ENCODE data around the gene ZNF641. TPM values are rescaled to one million over a fixed set of nuclear protein-coding genes. Genes with fewer than 3 reads are reported as not detected.

ZNF641 gene
- total RNA-seq, result 10 to 100 TPM; 11.9 to 13.4 TPM

DNA sequence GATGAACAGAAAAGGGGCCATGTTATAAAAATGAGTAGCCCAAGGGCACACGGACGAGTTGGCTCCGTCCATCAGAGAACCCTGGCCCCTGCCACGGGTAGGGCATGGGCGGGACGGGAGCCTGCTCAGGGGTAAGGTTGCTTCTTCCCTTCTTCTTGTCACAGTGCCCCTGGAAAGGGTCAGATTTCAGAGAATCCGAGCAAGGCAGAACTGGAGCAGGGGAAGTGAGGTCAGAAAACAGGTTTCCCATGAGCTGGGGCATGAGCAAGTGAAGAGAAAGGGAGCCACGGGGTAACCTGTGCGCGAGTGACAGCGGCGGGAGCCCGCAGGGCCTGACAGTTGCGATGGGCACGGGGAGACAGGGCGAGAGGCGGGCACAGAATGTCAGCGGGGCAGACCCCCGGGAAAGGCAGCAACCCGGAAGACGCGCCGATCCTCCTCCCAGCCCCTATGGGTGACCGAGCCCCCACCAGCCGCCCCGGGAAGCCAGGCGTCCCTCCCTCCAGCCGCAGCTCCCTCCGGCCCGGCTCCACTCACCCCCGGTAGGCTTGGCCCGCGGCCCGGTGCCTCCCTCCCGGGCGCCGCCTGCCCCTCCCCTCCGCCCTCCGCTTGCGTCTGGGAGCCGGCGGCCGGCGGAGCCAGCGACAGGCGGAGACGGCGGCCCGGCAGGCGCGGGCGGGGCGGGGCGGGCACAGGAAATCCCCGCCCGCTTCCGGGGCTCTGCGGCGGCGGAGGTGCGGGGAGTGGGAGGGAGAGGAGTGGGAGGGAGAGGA lies at the start of gene ZNF641:
Gene ZNF641, minus strand, starts transcription at position 671 of the 773 bp plus-strand sequence. CDS start 2,829 bp downstream, outside the sequence.
- H3K27me3 Mint-ChIP-seq (ENCODE audit: low read depth), result no peaks in the 10 kb centered on the region
- DNase-seq, result peak; percentile 82 to 86
- H3K4me3 Mint-ChIP-seq, result peak within 1 kb of the TSS; percentile 92 to 97
- H3K9me3 Mint-ChIP-seq, result no peaks in the 10 kb centered on the region
- peak within 1 kb of the TSS; percentile 84 for H3K27ac Mint-ChIP-seq
- ATAC-seq (replicated peaks in 1 of 2), result peak; percentile 93 to 95
- peaks cover 20% of the 10 kb centered on the region for H3K4me1 Mint-ChIP-seq (ENCODE audit: low read depth)
- peaks cover 4 to 10% of the 10 kb centered on the region in 2 donors for H3K36me3 Mint-ChIP-seq (ENCODE audit: insufficient read depth in 2 of 2)

DNA sequence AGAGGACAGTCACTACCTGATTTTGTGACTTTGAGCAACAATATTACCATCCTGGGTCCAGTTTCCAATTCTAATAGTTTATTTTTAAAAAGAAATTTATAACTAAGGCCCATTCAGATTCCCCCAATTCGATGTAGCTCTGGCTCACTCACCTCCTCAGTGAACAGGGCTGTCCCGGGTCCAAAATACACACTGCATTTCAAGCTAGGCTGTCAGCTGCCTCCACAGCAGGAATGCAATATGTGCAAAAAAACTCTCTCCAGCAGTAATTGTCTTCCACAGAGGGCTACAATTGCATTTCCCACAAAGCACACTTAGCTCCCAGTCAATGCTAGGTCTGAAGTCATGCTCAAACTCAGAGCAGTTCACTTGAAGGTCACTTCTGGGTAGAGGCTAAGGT lies 39.3 kb upstream of the ZNF641 start:
- Mint-ChIP-seq H3K9me3 (peaks cover 2% of the 10 kb centered on the region in 2 donors), H3K27me3 (ENCODE audit: low read depth) (peaks cover 10% of the 10 kb centered on the region), H3K27ac (no peak overlapping the region), H3K4me1 (ENCODE audit: low read depth) (no peaks in the 10 kb centered on the region), H3K4me3 (no peak overlapping the region), H3K36me3 (ENCODE audit: insufficient read depth in 2 of 2) (no peaks in the 10 kb centered on the region)
- no peak for ATAC-seq (replicated peaks in 1 of 2)
- DNase-seq, result no peak

DNA sequence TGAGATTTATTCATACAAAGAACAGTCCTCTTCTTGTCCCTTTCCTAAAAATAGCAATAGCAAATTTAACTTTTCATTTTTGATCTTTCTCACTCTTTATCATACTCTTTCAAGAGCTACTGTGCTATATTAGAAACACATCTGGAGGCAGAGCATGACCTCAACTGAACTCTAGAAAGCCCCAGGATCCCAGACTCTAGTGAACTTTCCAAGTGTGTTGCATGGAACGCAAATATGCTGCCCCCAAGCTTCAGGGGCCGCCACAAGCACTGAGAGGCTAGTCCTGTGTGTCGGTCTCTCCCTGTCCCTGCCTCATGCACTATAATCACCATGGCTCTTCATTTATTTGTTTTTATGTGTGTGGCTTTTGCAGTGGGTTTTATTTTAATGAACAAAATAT lies 38.7 kb upstream of the ZNF641 start:
- H3K36me3 Mint-ChIP-seq (ENCODE audit: insufficient read depth in 2 of 2), result no peaks in the 10 kb centered on the region
- H3K4me1 Mint-ChIP-seq (ENCODE audit: low read depth), result no peaks in the 10 kb centered on the region
- no peak overlapping the region for H3K27ac Mint-ChIP-seq
- H3K4me3 Mint-ChIP-seq, result no peak overlapping the region
- ATAC-seq (replicated peaks in 1 of 2) (no peak), DNase-seq (no peak)
- H3K27me3 Mint-ChIP-seq (ENCODE audit: low read depth), result peaks cover 8% of the 10 kb centered on the region
- H3K9me3 Mint-ChIP-seq, result peaks cover 2% of the 10 kb centered on the region in 2 donors

DNA sequence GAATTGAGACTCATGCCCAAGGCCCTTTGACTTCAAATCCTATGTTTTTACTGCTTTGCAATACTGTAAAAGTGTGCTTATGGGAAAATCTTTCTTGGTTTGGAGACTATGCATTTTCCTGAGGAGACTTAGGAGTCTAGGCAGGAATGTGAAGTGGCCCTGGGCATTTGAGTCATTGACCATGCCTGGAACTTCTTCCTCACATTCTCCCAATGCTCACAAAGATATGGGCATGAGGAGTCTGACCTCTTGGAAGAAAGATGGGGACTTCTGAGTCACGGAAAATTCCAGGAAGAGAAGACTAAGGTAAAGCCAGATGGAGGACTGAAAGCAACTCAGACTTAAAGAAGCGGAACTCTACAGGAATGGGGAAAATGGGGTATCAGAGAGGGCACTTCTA lies 38.2 kb upstream of the ZNF641 start:
- ATAC-seq (replicated peaks in 1 of 2), result no peak
- no peak overlapping the region for H3K4me3 Mint-ChIP-seq
- peaks cover 2% of the 10 kb centered on the region in 2 donors for H3K9me3 Mint-ChIP-seq
- peaks cover 8% of the 10 kb centered on the region for H3K27me3 Mint-ChIP-seq (ENCODE audit: low read depth)
- H3K36me3 Mint-ChIP-seq (ENCODE audit: insufficient read depth in 2 of 2), result no peaks in the 10 kb centered on the region
- H3K27ac Mint-ChIP-seq, result no peak overlapping the region
- no peaks in the 10 kb centered on the region for H3K4me1 Mint-ChIP-seq (ENCODE audit: low read depth)
- DNase-seq, result no peak

DNA sequence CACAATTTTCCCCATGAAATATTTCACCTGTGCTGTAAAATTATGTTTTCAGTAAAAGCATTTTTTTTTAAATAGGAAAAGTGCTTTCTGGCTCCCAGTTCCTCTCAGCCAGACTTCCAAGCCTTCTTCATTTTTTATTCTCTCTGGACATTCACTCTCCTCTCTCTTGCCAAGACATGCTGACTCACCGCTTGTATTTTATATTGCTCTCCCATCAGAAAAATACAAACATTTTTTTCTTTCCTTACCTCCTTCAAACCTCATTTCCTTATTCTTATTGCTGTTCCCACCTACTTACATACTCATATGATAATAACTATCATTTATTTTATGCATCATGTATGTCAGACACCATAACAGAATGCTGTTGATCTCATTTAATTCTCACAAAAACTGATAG lies 37.7 kb upstream of the ZNF641 start:
- no peaks in the 10 kb centered on the region for H3K4me1 Mint-ChIP-seq (ENCODE audit: low read depth)
- no peak for DNase-seq
- no peak for ATAC-seq (replicated peaks in 1 of 2)
- H3K4me3 Mint-ChIP-seq, result no peak overlapping the region
- H3K27me3 Mint-ChIP-seq (ENCODE audit: low read depth), result peaks cover 8% of the 10 kb centered on the region
- no peaks in the 10 kb centered on the region for H3K36me3 Mint-ChIP-seq (ENCODE audit: insufficient read depth in 2 of 2)
- H3K9me3 Mint-ChIP-seq, result peaks cover 2% of the 10 kb centered on the region in 2 donors
- no peak overlapping the region for H3K27ac Mint-ChIP-seq

DNA sequence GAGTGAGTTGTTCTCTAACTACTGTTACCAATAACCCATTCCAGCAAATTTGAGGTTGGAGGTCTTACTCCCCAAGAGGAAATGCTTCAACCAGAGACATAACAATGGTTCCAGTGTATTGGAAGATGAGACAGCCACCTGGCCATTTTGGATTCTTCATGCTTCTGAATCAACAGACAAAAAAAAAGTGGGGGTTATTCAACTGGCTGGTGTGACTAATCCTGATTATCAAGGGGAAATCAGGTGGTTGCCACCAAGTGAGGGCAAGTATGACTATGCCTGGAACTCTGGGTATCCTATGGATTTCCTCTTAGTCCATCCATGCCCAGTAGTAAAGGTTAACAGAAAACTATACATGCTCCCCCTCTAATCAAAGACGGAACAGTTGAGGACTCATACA lies 29.9 kb upstream of the ZNF641 start:
- H3K4me1 Mint-ChIP-seq (ENCODE audit: low read depth), result no peaks in the 10 kb centered on the region
- H3K27me3 Mint-ChIP-seq (ENCODE audit: low read depth), result peaks cover 8% of the 10 kb centered on the region
- no peak overlapping the region for H3K27ac Mint-ChIP-seq
- no peak for ATAC-seq (replicated peaks in 1 of 2)
- DNase-seq, result no peak
- no peak overlapping the region for H3K4me3 Mint-ChIP-seq
- H3K36me3 Mint-ChIP-seq (ENCODE audit: insufficient read depth in 2 of 2), result no peaks in the 10 kb centered on the region
- peaks cover 0 to 2% of the 10 kb centered on the region in 2 donors for H3K9me3 Mint-ChIP-seq

DNA sequence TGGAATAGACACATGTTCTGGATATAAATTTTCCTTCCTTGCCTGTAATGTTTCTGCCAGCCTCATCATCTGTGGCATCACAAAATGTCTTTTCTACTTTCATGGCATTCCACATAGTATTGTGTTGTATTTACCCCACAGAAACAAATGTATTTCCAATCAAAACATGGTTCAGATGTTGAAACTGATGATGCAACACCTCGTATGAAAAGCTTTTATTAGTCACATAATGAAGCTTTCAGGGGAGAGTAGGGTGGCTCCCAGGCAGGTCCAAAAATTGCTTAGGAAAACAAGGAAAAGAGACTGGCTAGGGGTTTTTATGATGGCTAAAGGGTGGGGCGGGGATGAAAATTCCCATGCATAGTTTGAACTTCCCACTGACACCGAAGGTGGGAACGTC lies 29.1 kb upstream of the ZNF641 start:
- H3K27ac Mint-ChIP-seq, result no peak overlapping the region
- no peaks in the 10 kb centered on the region for H3K4me1 Mint-ChIP-seq (ENCODE audit: low read depth)
- peaks cover 0 to 2% of the 10 kb centered on the region in 2 donors for H3K9me3 Mint-ChIP-seq
- no peaks in the 10 kb centered on the region for H3K36me3 Mint-ChIP-seq (ENCODE audit: insufficient read depth in 2 of 2)
- H3K27me3 Mint-ChIP-seq (ENCODE audit: low read depth), result peaks cover under 1% of the 10 kb centered on the region
- no peak overlapping the region for H3K4me3 Mint-ChIP-seq
- DNase-seq (no peak), ATAC-seq (replicated peaks in 1 of 2) (no peak)

DNA sequence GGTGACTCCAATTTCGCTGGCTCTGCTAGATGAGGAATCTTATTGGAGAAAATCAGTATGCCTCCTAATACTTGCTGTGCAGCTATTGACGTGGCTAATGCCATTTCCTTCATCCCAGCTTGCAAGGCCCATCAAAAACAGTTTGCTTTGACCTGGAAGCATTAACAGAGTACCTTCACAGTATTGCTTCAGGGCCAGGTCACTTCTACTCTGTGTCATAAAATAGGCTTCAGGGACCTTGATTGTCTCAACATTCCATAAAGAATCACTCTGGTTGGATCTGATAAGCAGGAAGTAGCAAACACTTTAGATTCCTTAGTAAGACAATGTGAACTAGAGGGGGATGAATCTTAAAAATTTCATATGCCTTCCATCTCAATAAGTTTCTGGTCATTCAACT lies 26.9 kb upstream of the ZNF641 start:
- H3K27me3 Mint-ChIP-seq (ENCODE audit: low read depth), result peaks cover 4% of the 10 kb centered on the region
- H3K36me3 Mint-ChIP-seq (ENCODE audit: insufficient read depth in 2 of 2), result no peaks in the 10 kb centered on the region
- DNase-seq (no peak), ATAC-seq (replicated peaks in 1 of 2) (no peak)
- H3K27ac Mint-ChIP-seq, result no peak overlapping the region
- H3K4me1 Mint-ChIP-seq (ENCODE audit: low read depth), result no peaks in the 10 kb centered on the region
- H3K9me3 Mint-ChIP-seq, result peaks cover 0 to 2% of the 10 kb centered on the region in 2 donors
- H3K4me3 Mint-ChIP-seq, result no peak overlapping the region

DNA sequence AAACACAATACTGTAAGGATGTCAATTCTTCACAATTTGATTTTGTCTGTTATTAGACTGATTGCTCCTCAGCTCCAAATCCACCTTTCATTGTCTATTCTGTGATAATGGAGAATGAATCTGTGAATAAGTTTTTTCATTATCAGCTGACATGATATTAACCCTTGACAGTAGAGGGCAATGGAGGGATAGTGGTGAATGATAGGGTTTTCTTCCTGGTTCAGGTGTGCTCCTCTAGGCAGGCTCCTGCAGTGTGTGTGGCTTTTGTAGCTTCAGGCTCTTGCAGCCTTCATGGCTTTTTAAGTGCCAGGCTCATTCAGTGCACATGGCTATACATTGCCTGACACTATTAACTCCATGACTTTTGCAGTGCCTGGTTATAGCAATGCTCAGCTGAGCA lies 23.4 kb upstream of the ZNF641 start:
- Mint-ChIP-seq H3K4me3 (no peak overlapping the region), H3K27me3 (ENCODE audit: low read depth) (peaks cover 4% of the 10 kb centered on the region), H3K36me3 (ENCODE audit: insufficient read depth in 2 of 2) (no peaks in the 10 kb centered on the region), H3K9me3 (no peaks in the 10 kb centered on the region), H3K4me1 (ENCODE audit: low read depth) (no peaks in the 10 kb centered on the region), H3K27ac (no peak overlapping the region)
- no peak for DNase-seq
- ATAC-seq (replicated peaks in 1 of 2), result no peak

DNA sequence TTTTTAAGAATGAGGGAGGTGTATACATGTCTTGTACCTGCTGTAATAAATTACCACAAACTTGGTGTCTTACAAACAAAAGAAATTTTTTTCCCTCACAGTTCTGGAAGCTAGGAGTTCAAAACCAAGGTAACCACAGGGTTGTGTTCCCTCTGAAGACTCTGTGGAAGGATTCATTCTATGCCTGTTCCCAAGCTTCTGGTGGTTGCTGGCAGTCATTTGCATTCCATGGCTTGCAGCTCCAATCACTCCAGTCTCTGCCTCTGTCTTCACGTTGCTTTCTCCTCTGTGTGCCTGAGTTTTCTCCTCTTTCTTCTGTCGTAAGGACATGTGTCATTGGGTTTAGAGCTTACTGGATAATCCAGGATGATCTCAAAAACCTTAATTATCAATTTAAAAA lies 15.4 kb upstream of the ZNF641 start:
- no peaks in the 10 kb centered on the region for H3K27me3 Mint-ChIP-seq (ENCODE audit: low read depth)
- no peak overlapping the region for H3K27ac Mint-ChIP-seq
- ATAC-seq (replicated peaks in 1 of 2), result no peak
- no peaks in the 10 kb centered on the region for H3K36me3 Mint-ChIP-seq (ENCODE audit: insufficient read depth in 2 of 2)
- H3K4me1 Mint-ChIP-seq (ENCODE audit: low read depth), result peaks cover 10% of the 10 kb centered on the region
- no peak for DNase-seq
- H3K9me3 Mint-ChIP-seq, result no peaks in the 10 kb centered on the region
- no peak overlapping the region for H3K4me3 Mint-ChIP-seq

DNA sequence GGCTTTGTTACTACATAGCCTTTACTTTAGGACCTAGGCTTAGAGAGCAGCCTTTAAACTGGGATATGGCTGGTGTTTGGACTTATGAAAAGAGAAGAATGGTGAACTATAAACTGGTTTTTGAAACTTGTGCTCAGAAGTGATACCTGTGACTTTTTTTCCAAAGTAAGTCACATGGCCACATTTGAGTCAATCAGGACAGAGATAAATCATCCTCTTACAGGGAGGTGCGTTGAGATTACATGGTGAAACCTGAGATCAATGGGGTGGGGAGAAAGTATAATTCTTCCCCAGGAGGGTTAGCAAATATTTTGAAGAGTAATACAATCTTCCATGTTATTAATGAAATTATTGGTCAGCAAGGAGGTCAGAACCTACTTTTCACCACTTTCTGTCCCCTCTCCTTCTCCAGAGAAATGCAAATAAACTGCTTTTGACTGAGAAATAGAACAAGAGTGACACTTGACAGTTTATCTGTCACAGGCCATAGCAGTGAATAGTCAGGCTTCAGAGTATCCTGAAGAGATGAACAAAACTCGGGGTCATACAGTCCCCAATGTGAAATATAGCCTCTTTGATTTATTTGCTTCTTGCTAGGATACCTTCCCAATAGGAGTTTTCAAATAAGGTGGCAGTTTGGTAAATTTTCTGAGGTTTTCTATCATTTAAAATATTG lies 11.1 kb upstream of the ZNF641 start:
- Mint-ChIP-seq H3K9me3 (peaks cover 0 to 1% of the 10 kb centered on the region in 2 donors), H3K27ac (no peak overlapping the region), H3K4me1 (ENCODE audit: low read depth) (peaks cover 11% of the 10 kb centered on the region), H3K27me3 (ENCODE audit: low read depth) (no peaks in the 10 kb centered on the region), H3K36me3 (ENCODE audit: insufficient read depth in 2 of 2) (no peaks in the 10 kb centered on the region), H3K4me3 (peak overlapping the region in 1 of 2 donors; percentile 2)
- ATAC-seq (replicated peaks in 1 of 2), result peak; percentile 62 to 79
- no peak for DNase-seq

DNA sequence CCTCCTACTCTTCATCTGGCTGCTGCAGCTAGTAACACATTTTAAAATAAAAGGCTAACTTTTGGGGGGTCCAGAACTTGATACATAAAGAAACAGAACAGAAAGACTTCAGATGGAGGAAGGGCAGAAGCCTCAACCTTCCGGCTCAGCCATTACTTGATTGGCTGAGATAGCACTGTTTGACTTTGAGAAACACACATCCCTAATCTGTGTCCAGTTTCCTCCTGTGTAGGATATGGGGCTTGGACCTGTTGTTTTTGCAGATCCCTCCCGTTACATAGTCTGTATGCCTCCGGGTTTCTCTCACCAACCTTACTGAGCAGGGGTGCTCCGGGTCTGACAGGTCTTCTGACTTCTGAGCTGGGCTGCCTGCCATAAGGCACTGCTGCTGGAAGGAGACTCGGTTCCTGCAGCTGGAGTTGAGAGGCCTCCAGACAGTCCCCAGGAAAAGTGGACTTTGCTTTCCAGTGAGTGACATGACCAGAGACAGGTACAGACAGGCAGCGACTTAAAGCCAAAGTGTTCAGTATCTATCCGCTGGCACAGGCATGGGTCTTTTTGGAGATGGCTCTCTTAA lies 8.3 kb upstream of the ZNF641 start:
- no peak overlapping the region for H3K4me3 Mint-ChIP-seq
- peaks cover 11% of the 10 kb centered on the region for H3K4me1 Mint-ChIP-seq (ENCODE audit: low read depth)
- no peaks in the 10 kb centered on the region for H3K36me3 Mint-ChIP-seq (ENCODE audit: insufficient read depth in 2 of 2)
- DNase-seq, result no peak
- H3K9me3 Mint-ChIP-seq, result peaks cover 0 to 1% of the 10 kb centered on the region in 2 donors
- ATAC-seq (replicated peaks in 1 of 2), result no peak
- no peaks in the 10 kb centered on the region for H3K27me3 Mint-ChIP-seq (ENCODE audit: low read depth)
- no peak overlapping the region for H3K27ac Mint-ChIP-seq

DNA sequence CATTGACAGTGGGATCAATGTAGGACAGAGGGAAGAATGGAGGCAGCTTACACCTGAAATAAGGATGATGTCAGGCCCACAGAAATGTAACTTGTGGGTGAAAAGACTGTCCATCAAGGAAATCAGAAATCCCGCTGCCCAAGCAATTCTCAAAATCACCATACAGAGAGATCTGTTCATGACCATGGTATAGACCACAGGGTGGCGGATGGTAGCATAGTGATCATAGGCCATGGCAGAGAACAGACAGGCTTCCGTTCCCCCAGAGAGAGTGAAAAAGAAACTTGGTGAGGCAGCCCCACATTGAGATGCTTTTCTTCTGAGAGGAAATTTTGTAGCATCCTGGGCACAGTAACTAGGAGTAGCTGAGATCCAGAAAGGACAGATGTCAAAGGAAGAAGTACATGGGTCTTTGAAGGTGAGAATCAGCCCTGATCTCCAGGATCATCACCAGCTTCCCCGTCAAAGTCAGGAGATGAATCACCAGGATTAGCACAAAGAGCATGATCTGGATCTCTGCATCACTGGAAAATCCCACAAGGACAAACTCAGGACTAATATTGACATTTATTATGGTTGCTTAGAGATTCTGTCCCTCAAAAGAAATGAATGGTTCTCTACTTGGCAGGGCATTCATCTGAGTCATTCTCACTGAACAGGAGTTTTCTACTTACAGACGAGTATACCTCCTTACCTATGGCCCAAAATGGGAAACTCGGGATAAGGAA lies 5.5 kb upstream of the ZNF641 start:
- DNase-seq (no peak), ATAC-seq (replicated peaks in 1 of 2) (no peak)
- peaks cover 2% of the 10 kb centered on the region for H3K4me1 Mint-ChIP-seq (ENCODE audit: low read depth)

More for the DNA sequence above, 5.5 kb upstream of the ZNF641 start:
- Mint-ChIP-seq H3K4me3 (no peak overlapping the region), H3K27me3 (ENCODE audit: low read depth) (no peaks in the 10 kb centered on the region), H3K9me3 (peaks cover 0 to 1% of the 10 kb centered on the region in 2 donors), H3K27ac (no peak overlapping the region), H3K36me3 (ENCODE audit: insufficient read depth in 2 of 2) (no peaks in the 10 kb centered on the region)
